NT2/D1 (cell line): ENCODE measurements around the gene DENND1B.

ENCODE experiments used
- DNase-seq: peaks from one replicate; pipeline ENCODE4 v3.0.0-alpha.2; 2011; ENCODE audit warnings: low read depth, low spot score
- H3K27me3 ChIP-seq: 2 replicates; pipeline ENCODE4 v1.6.0; 2011; ENCODE audit warnings: mild to moderate bottlenecking; ENCODE audit not compliant: insufficient read length, insufficient read depth
- H3K36me3 ChIP-seq: 2 replicates; pipeline ENCODE4 v1.6.1; 2011; ENCODE audit warnings: mild to moderate bottlenecking, low read length, mixed read lengths; ENCODE audit not compliant: insufficient read depth, insufficient read length
- H3K4me1 ChIP-seq: 2 replicates; pipeline ENCODE4 v1.5.1; 2011; ENCODE audit not compliant: insufficient read depth, insufficient read length
- H3K4me3 ChIP-seq: 2 replicates; pipeline ENCODE4 v1.5.1; 2011; ENCODE audit warnings: low read depth; ENCODE audit not compliant: insufficient read length
- H3K9ac ChIP-seq: 2 replicates; pipeline ENCODE4 v1.6.0; 2011; ENCODE audit warnings: low read depth; ENCODE audit not compliant: insufficient read length
- H3K9me3 ChIP-seq: 2 replicates; pipeline ENCODE4 v1.5.1; 2011; ENCODE audit warnings: mild to moderate bottlenecking, low read length; ENCODE audit not compliant: insufficient read depth
- SUZ12 ChIP-seq: IDR thresholded peaks from 2 replicates; pipeline ENCODE4 v1.6.1; 2011; ENCODE audit not compliant: insufficient read length, insufficient read depth; ENCODE audit errors: extremely low read depth
- YY1 ChIP-seq: IDR thresholded peaks from 2 replicates; pipeline ENCODE4 v1.6.1; 2011; ENCODE audit not compliant: insufficient read length, insufficient read depth
- ZNF274 ChIP-seq: IDR thresholded peaks from 2 replicates; pipeline ENCODE4 v1.6.1; 2011; ENCODE audit warnings: mild to moderate bottlenecking, low read depth, low read length

Gene DENND1B

GRCh38 chr1:197807216-197807615 lies 31.9 kb upstream of the DENND1B start:
- H3K4me1 ChIP-seq: no peaks in the 10 kb centered on the region
- no peak overlapping the region for H3K9ac ChIP-seq
- no peak for DNase-seq
- H3K27me3 ChIP-seq: no peaks in the 10 kb centered on the region
- TF ChIP-seq YY1: no peak
- TF ChIP-seq SUZ12: no peak
- no peak for TF ChIP-seq ZNF274
- no peaks in the 10 kb centered on the region for H3K36me3 ChIP-seq
- H3K9me3 ChIP-seq: no peaks in the 10 kb centered on the region
- no peak overlapping the region for H3K4me3 ChIP-seq

- peaks cover 1% of the 10 kb centered on the region for H3K4me1 ChIP-seq
- DNase-seq: no peak
- no peak overlapping the region for H3K9ac ChIP-seq
- TF ChIP-seq SUZ12 (no peak), YY1 (no peak)
- H3K36me3 ChIP-seq: no peaks in the 10 kb centered on the region
- no peaks in the 10 kb centered on the region for H3K27me3 ChIP-seq
- no peak overlapping the region for H3K4me3 ChIP-seq
- peaks cover 2% of the 10 kb centered on the region for H3K9me3 ChIP-seq
Observed at GRCh38 chr1:197806718-197807117, 31.4 kb upstream of the DENND1B start.

- H3K9ac ChIP-seq: no peak overlapping the region
- no peak for DNase-seq
- no peak overlapping the region for H3K4me3 ChIP-seq
- peaks cover 31% of the 10 kb centered on the region for H3K9me3 ChIP-seq
- H3K4me1 ChIP-seq: peaks cover 13% of the 10 kb centered on the region
- no peaks in the 10 kb centered on the region for H3K36me3 ChIP-seq
- H3K27me3 ChIP-seq: no peaks in the 10 kb centered on the region
- TF ChIP-seq SUZ12: no peak
- TF ChIP-seq YY1: no peak
- TF ChIP-seq ZNF274: no peak
Observed at GRCh38 chr1:197801684-197802083, 26.4 kb upstream of the DENND1B start.

- Histone ChIP-seq H3K4me3 (no peak overlapping the region), H3K9me3 (peaks cover 37% of the 10 kb centered on the region), H3K9ac (no peak overlapping the region), H3K27me3 (no peaks in the 10 kb centered on the region), H3K4me1 (peaks cover 13% of the 10 kb centered on the region), H3K36me3 (no peaks in the 10 kb centered on the region)
- no peak for DNase-seq
- TF ChIP-seq ZNF274: no peak
- no peak for TF ChIP-seq SUZ12
- no peak for TF ChIP-seq YY1
Observed at GRCh38 chr1:197801111-197801482, 25.8 kb upstream of the DENND1B start.

- Histone ChIP-seq H3K27me3 (no peaks in the 10 kb centered on the region), H3K9ac (no peak overlapping the region), H3K9me3 (peaks cover 37% of the 10 kb centered on the region), H3K4me3 (no peak overlapping the region), H3K36me3 (no peaks in the 10 kb centered on the region), H3K4me1 (peaks cover 13% of the 10 kb centered on the region)
- TF ChIP-seq YY1 (no peak), ZNF274 (no peak), SUZ12 (no peak)
- no peak for DNase-seq
Observed at GRCh38 chr1:197800379-197801110, 25.3 kb upstream of the DENND1B start.

GRCh38 chr1:197799271-197799670 lies 24.0 kb upstream of the DENND1B start:
- H3K4me3 ChIP-seq: no peak overlapping the region

GRCh38 chr1:197798492-197798891 lies 23.2 kb upstream of the DENND1B start:
- H3K9me3 ChIP-seq: peaks cover 37% of the 10 kb centered on the region
- H3K4me3 ChIP-seq: no peak overlapping the region
- no peak for DNase-seq

More at GRCh38 chr1:197799271-197799670, 24.0 kb upstream of the DENND1B start:
- no peak for TF ChIP-seq SUZ12
- no peak for TF ChIP-seq ZNF274
- no peak for TF ChIP-seq YY1
- Histone ChIP-seq H3K4me1 (peaks cover 13% of the 10 kb centered on the region), H3K27me3 (no peaks in the 10 kb centered on the region), H3K9me3 (peaks cover 37% of the 10 kb centered on the region), H3K36me3 (no peaks in the 10 kb centered on the region), H3K9ac (no peak overlapping the region)
- DNase-seq: no peak

More at GRCh38 chr1:197798492-197798891, 23.2 kb upstream of the DENND1B start:
- Histone ChIP-seq H3K4me1 (peaks cover 13% of the 10 kb centered on the region), H3K36me3 (no peaks in the 10 kb centered on the region), H3K27me3 (no peaks in the 10 kb centered on the region), H3K9ac (no peak overlapping the region)
- TF ChIP-seq YY1 (no peak), ZNF274 (no peak), SUZ12 (no peak)
